GM12873 (cell line): ENCODE results near the gene P3H1.

ENCODE experiments used
- CTCF ChIP-seq: IDR thresholded peaks from 2 replicates; pipeline ENCODE4 v1.5.1; 2012; ENCODE audit warnings: low read depth, mild to moderate bottlenecking, moderate library complexity, low read length, control low read depth; ENCODE audit not compliant: insufficient read depth; ENCODE audit errors: missing control alignments

The P3H1 gene

DNA sequence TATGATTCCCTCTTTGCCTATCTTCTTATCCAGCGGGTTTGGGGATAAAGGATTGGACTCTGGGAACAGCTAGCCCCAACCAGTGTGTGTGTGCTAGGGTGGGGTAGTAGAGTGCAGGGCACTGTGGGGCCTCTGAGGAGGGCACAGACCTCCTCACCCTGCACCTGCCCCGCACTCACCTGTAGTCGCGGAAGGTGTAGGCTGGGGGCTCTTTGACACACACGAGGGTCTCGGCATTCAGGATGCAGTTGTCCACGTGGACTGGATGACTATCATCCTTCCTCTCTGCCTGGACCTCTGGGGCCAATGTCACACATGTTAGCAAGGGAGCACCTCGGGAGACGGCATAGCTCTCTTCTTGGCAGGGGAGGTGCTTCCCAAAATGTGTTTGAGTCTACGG lies 18.8 kb downstream of the P3H1 start:
- TF ChIP-seq CTCF: no peak

DNA sequence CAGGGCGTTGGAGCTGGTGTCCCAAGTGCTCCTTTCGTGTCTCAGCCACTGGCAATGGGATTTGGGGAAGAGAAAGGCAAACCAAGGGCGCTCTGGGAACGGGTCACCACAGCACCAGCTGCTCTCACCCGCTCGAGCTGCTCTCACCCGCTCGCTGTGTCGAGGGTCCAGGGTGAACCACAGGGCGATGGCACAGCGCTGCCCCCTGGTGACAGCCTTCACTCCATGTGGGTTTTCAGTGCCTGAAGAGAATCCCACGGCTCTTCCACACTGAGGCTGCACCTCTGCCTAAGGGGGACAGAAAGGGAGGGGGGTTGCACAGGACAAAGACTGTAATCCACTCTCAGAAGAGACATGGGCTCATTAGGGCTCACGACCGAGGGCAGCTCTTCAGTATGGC lies 19.7 kb downstream of the P3H1 start:
- TF ChIP-seq CTCF: peak; percentile 88

GRCh38 chr1:42746436-42747105 lies 20.3 kb downstream of the P3H1 start:
- TF ChIP-seq CTCF: no peak

DNA sequence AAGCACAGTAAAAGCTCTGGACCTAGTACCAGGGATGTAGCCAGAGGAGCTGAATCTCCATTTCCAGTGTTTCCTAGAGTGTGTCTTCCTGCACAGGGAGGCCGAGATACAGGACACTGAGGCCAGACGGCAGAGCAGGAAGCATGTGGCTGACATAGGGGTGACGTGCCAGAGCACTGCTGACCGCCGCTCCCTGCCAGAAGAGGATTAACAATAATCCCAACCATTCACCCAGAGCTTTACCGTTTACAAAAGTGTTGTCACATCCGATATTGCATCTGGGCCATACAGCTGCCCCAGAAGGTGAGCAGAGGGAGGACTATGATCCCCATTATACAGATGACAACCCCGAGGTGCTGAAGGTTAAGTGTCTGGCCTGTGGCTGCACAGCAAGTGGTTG lies 21.0 kb downstream of the P3H1 start:
- TF ChIP-seq CTCF: no peak

DNA sequence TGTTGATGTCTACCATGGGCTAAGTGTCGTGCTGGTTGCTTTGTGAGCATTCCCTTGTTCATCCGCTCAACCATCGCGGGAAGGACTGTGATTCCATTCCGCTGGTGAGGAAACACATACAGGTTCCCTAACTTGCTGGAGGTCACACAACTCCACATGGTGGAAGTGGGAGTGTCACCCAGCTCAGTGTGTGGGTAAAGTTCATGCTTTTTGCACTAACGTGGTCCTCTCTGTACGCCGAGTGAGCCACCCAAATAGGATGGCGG lies 22.7 kb downstream of the P3H1 start:
- no peak for TF ChIP-seq CTCF

DNA sequence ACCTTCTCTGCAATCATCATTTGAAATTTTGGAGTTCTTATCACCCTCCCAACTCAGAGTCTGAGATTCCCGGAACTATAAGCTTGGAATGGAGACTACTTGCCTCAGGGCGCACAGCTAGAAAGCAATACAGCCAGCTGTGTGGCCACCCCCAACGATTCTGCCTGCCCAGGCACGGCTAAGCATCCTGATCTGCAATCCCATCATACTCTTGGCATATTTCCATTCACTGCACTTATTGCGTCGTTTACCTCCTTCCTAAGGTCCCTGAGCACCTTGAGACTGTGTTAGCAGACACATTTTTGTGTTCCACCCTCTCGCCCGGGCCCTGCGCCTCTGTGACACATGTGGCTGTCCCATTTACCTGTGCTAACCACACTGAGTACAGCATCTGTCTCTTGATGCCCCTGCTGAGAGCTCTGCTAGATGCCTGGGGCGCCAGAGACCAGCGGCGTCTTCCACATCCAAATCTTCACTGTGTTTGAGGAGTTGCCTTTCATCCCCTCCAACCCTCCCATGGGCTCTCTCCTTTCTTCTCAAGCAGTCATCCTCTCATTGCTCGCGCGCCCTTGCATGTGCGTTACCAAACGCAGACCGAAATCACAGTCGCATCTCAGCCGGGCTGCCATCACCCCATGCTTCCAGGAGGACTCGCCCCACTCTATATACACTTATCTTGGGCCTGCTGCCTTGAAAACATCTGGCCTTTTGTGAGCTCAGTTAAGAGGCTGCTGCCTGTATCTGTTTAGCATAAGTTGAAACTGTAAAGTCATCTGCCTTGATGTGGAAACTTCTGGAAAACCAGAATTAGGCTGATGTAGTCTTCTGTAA lies 23.3 kb downstream of the P3H1 start:
- no peak for TF ChIP-seq CTCF

DNA sequence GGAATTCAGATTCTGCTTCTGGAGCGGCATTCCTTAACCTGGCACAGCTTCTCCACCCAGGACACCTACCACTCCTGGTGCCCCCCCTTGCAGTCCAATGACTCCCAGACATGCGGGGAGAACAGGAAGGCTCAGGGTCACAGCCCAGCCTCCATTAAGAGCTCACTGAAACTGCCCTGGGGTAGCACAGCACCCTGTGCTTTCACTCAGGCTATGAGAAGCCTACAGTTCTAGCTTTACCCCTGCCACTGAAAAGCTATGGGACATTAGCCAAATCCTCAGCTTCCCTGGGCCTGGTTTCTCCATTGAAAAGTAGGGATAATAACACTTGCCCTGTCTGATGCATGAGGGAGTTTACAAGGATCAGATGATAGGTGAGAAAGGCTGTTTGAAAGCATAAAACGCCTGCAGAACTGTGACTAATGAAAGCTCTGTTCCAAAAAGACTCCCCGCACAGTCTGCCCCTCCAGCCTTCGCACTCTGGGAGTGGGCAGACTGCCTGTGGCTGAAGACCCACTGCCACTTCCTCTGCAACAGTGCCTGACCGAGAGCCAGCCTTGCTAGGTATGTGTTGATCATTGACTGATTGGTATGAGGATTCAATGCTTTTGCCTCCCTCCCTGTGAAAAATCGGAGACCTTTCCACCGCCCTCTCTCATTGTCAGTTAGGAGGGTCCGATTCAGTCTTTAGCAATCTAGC lies 24.1 kb downstream of the P3H1 start:
- no peak for TF ChIP-seq CTCF
